GM21737 (cell line): ENCODE results near the gene GLT1D1.

ENCODE experiments used
- ATAC-seq: cut with Tn5 transposase; IDR thresholded peaks from one replicate; pipeline ENCODE4 v1.9.1; 2021; ENCODE audit warnings: mild to moderate bottlenecking, moderate library complexity; ENCODE audit not compliant: unreplicated experiment

GLT1D1 gene

DNA sequence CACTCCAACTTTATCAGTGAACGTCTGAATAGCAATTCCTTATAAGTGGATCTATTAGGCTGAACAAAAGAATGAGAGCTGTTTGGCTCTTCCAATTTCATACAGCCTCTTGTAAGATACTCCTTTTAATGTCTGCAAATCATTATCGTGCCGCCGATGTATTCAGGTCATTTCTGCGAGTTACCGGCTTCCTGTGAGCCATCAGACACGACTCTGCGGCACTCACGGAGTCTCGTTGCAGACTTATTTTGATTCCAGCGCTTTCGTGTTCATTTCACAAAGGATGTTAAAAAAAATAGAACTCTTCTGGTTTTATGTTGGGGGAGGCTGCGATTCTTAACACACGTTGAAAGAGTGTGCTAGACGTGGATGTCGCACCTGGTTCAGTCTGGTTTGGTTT, 106.6 kb downstream of the GLT1D1 start:
- no peak for ATAC-seq

DNA sequence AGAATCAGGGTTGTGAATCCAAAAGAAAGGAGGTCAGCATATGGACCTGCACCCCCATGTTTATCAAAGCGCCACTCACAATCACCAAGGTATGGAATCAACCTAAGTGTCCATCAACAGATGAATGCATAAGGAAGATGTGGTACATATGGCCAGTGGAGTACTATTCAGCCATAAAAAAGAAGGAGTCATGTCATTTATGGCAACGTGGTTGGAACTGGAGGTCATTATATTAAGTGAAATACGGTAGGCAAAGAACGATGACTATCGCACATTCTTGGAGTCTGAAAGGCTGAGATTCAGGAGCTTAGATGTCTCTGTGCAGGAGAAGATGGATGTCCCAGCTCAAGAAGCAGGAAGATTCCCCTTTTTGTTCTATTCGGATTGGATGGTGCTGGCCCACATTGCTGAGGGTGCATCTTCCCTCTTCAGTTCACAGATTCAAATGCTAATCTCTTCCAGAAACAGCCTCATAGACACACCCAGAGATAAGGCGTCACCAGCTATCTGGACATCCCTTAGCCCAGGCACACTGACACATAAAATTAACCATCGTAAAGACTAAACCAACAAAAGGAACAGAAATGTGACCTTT, 108.1 kb downstream of the GLT1D1 start:
- no peak for ATAC-seq

GRCh38 chr12:128961957-128962356, 108.7 kb downstream of the GLT1D1 start:
- ATAC-seq = no peak

DNA sequence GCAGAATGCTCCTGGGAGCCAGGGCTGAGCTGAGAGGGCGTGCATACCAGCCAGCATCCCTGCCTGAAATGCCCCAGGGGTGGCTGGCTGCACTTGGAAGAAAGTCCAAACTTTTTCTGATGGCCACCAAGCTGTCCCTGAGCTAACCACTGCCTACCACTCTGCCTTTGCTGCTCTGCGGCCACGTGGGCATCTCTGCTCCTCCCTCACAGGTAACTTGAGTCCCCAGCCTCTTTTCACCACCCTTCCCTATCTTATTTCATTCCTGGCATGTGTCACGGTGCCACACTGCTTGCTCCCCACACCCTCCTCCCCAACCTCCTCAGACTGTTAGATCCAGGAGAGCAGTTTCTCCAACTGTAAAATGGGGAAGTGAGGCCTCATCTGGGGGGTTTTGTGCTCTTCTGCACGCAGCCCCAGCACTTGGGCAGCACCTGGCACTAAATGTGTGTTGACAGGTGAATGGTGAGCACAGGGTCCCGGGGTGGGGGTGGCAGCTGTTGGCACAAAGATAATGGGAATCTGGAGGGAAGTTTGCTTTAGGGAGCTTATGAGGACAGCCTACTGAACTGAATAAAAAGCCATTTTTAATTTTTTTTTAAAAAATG, 113.0 kb downstream of the GLT1D1 start:
- ATAC-seq = no peak

DNA sequence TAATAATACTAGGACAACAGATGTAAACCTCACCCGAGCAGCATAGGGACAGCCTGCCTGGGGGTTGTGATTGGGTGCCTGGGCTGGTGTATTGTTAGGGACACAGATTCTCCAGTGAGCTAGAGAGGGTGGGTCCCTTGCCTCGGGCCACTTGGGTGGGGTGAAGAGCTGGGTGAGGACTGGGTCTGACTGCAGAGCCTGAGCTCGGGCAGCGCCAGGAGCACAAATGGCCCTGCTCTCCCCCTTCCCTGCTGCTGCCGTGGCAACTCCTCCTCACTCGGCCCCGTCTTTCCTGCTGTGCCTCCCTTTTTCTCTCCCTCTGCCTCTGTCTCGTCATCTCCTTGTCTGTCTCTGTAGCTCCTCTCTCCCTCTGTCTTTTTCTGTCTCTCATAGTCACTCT, 115.4 kb downstream of the GLT1D1 start:
- no peak for ATAC-seq

- peak; percentile 69 for ATAC-seq
Observed at GRCh38 chr12:128969480-128970055, 116.3 kb downstream of the GLT1D1 start.

DNA sequence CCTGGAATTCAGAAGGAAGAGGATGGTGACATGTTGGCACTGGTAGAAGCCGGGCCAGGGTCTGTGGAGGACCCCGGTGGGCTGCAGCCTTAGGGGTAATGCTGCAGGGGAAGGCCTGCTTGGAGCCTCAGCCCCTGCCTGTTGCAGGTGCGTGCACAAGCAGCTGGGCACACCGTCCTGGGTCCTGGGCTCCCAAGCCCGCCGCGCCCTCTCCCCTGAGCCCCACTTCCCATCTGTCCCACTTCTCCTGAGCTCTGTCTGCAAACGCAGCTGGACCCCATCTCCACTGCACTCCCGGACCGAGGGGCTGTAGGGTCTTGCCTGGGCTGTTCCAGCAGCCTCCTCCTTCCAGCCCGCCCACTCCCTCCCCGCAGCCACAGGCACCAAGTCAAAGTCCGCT, 116.8 kb downstream of the GLT1D1 start:
- ATAC-seq = no peak

GRCh38 chr12:128970941-128971340, 117.7 kb downstream of the GLT1D1 start:
- no peak for ATAC-seq

DNA sequence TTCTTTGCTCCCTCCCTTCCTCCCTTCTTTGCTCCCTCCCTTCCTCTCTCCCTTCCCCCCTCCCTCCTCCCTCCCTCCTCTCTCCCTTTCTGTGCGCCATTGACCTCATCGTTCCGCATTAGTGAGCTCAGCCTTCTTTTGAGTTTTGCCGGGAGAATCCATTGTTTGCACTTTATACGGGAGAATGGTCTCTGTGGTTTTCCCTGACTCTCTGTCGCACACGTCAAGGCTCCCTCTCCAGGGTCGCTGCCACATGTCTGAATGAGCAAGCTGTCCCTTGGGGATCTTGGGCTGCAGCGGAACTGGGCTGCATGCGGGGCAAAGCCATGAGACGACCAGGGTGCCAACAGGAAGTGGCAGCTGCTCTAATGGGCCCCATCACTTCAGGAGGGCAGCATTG, 118.5 kb downstream of the GLT1D1 start:
- ATAC-seq = no peak

DNA sequence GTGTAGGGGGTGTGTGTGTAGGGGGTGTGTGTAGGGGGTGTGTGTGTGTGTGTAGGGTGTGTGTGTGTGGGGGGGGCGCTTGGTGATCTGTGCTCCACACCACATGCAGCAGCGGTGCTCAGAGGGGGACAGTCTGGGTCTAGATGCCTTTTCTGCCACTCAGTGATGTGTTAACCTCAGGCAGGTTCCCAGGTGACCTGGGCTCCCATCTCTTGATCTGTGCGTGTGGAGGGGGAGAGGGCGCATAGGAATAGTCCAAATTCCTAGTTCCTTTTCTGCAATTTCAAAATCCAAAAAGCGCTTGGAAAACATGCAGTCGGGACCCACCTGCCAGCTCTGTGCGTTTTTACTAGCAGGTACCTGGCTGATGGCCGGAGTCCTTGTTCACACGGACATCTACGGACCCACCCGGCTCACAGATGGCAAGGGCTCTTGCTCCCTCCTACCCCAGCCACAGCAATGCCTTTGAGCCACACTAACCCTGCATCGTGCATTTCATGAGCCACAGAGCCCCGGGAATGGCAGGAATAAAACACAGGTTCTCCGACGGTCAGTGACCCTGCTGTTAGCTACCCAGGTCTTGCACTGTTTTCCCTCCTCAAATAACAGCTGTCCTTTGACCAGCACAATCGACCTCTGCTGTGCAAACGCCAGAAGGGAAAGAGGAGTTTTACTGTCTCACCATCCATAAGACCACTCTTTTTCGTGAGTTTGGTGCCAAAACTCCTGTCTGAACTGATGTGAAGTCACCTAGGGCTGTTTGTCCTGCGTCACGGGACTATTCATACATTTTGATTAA, 120.8 kb downstream of the GLT1D1 start:
- no peak for ATAC-seq

GRCh38 chr12:128974881-128975280, 121.6 kb downstream of the GLT1D1 start:
- no peak for ATAC-seq

DNA sequence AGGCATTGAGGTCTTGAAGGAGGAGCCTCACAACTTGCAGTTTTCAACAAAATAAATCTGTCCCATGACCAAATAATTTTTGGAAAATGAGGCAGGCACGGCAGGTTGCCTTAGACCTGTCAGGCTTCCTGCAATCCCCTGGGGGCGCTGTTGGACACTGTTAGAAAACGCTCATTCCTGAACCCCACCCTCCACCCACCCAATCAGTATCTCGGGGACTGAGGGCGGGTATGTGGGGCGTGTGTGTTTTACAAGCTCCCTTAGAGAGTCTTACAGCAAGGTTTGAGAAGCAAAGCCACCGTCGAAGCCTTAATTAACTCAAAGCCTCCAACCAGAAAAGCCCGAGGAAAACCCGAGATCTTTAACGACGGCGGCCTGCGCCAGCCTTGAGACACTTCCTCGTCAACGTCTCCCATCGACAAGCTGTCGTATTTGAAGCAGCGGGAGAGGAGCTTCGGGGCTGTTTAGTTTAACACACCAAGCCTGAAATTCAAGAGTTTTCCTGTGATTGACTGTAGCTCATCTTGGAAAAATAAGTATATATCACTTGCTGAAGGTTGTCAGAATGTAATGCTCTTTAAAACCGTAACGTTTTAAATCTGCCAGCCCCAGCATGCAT, 123.0 kb downstream of the GLT1D1 start:
- ATAC-seq = no peak

- no peak for ATAC-seq
Observed at GRCh38 chr12:128977441-128977840, 124.2 kb downstream of the GLT1D1 start.

DNA sequence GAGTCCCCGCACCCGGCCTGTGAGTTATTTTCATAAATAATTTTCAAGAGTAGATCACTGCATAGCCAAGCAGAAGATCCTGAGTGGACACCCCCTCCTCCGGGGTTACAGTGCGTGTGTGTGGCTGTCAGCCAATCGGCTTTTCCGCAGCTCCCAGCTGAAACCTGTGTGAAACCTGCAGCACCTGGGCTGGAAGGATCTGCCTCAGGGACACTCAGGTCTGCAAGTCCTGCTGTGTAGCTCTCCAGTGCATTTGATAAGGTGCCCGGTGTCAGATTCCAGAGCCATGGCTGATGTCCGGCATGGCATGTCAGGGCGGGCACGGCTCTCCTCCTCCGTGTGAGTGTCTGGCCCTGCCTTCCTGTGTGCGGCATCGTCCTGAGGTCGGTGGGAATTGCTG, 124.8 kb downstream of the GLT1D1 start:
- ATAC-seq = no peak

DNA sequence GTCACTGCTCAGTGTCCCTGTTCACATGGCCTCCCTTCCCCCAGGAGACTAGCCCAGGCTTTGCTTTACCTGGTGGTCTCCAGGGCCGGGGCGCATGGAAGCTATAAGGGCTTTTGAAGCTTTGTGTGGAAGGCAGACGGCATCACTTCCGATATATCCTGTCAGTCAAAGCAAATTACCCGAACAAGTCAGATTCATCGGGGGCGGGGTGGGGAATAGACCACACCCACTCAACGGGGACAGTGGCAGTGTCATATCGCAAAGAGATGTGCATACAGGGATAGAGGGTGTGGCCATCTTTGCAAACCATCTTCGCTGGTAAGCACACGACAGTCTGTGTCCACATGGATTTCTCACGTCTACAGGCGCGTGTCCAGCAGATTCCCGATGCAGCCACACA, 127.3 kb downstream of the GLT1D1 start:
- no peak for ATAC-seq

DNA sequence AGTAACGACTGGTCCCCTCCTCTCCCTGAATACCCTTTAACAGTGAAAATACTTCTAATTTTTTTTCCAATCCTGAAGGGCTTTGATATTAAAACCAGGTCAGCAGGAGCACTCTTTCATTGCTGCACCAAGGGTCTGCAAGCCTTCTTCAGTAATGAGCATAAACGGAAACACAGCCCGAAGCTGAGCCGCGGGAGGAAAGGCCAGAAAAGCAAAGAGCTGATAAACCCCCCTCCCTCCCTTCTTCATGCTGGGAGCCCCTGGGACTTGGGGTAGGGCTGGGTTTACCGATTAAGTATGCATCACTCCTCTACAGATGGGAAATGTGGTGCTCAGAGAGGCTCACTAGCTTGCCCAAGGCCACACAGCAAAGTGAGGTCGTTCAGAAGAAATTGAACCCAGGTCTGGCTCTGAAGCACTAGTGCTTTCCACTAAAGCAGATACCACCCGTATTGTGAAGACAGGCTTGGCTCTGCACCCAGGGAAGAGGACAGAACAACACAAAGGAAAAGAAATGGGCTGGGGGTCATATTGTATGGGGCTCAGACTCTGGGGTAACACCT, 128.8 kb downstream of the GLT1D1 start:
- no peak for ATAC-seq

DNA sequence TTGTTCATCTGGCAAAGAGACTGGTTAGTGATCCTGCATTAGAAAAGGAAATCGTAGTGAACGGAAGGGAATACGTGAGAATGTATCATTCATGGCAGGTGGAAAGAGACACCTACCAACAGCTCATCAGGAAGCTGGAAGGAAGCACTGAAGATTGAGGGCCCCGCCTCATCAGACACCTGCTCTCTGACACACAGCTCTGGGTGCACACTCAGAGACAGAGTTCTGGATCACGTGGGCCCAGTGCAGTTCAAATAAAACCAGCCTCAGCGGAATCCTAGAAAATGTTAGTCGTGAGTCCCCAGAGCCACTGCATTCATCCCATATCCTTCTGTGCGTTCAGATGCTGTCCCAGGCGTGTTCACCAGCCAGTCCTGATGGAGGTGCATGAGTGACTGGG, 129.7 kb downstream of the GLT1D1 start:
- ATAC-seq = no peak

DNA sequence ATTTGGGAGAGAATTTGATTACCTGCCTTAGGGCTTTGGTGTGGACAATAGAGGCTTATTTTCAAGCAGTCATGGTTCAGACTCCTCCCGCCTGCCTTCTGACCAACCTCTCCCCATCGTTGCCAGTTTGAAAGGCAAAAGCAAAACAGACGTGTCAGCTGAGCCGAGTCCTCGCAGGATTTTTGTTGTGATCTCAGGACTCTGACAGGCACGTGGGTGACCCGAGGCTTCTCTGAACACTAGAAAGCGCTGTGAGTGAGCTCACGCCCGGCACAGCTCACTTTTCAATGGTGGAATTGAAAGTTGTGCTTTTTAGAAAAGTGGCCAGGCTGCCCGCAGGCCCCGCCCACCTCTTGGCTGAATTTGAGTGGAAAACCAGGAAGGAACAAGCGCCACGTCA, 130.1 kb downstream of the GLT1D1 start:
- ATAC-seq = no peak

DNA sequence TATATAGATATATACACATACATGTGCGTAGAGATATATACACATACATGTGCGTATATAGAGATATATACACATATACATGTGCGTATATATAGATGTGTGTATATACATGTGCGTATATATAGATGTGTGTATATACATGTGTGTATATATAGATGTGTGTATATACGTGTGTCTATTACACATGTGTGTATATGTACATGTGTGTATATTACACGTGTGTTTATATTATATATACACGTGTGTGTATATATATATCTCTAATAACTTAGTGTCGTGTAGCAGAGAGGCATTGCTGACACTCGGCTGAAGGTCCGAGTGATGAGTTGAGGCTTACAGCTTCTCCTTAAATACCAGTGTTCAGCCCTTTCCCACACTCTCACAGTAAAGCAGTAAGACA, 133.7 kb downstream of the GLT1D1 start:
- ATAC-seq = no peak

GRCh38 chr12:128989287-128989686, 136.0 kb downstream of the GLT1D1 start:
- no peak for ATAC-seq

- no peak for ATAC-seq
Observed at GRCh38 chr12:128991716-128992115, 138.4 kb downstream of the GLT1D1 start.
